Urinary bladder (tissue), 4 donors: ENCODE results near the gene CAGE1. TPM values are rescaled to one million over a fixed set of nuclear protein-coding genes. Genes with fewer than 3 reads are reported as not detected.
"Not testable (repeated sequence)": the region's sequence is repeated elsewhere in the genome, so short reads cannot be mapped to it uniquely, and the experiment has no call there.

Source experiments
- DNase-seq: peaks from one replicate; pipeline ENCODE4 v3.0.0-alpha.2; 2015; ENCODE audit errors: extremely low spot score
- H3K27ac ChIP-seq: one replicate; pipeline ENCODE4 v1.5.1; 2013; ENCODE audit warnings: low read depth, mild to moderate bottlenecking, moderate library complexity
- H3K36me3 ChIP-seq: one replicate; pipeline ENCODE4 v1.6.1; 2013; ENCODE audit warnings: mild to moderate bottlenecking, moderate library complexity; ENCODE audit not compliant: insufficient read depth
- H3K4me1 ChIP-seq: one replicate; pipeline ENCODE4 v1.6.1; 2013; ENCODE audit warnings: mild to moderate bottlenecking, moderate library complexity; ENCODE audit not compliant: insufficient read depth
- H3K4me3 ChIP-seq: one replicate; pipeline ENCODE4 v1.5.1; 2013; ENCODE audit warnings: low read depth, low read length
- WGBS: extraction: QIAGEN DNeasy Blood & Tissue Kit; methylation state at CpG from one replicate; pipeline ENCODE4 v1.1.7; 2013; 5-methylcytosine and 5-hydroxymethylcytosine counted together
- polyA plus RNA-seq: library from polyadenylated mRNA; stranded (reverse); fragments of 200-250 nt; gene quantifications from one replicate; pipeline ENCODE4 v1.2.3, GENCODE V29; 2013
- total RNA-seq: library from RNA; depleted of rRNA; stranded (reverse); fragments of >200 nt; gene quantifications from one replicate; pipeline ENCODE4 v1.2.3, GENCODE V29; 2014
- donor health status: healthy with polysubstance abuse.
- donor health status: healthy.

Gene CAGE1
- total and polyA plus RNA-seq, 2 donors = not detected

DNA sequence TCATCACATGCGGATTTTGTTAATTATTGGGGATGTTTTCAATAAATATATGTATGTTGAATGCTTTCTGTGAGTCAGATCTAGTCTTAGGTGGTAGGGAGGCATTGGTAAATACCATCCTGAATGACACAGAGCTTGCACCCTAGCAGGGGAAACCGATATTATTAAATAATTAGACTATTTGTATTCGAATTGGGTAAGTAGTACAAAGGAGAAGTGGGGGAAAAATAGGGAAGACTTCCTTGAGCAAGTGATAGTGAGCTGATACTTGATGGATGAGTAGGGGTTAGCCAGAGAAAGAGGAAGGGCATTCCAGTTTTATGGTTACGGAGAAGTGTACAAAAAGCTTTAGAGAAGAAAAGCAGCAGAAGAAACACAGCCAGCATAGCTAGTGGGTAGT is 1.6 kb upstream of the CAGE1 start:
- Histone ChIP-seq H3K4me1 (peaks cover 2% of the 10 kb centered on the region), H3K36me3 (peaks cover 2% of the 10 kb centered on the region), H3K27ac (no peak overlapping the region), H3K4me3 (no peak overlapping the region)
- 88% methylated on average over 4 of the region's 4 CpGs for WGBS
- no peak for DNase-seq

DNA sequence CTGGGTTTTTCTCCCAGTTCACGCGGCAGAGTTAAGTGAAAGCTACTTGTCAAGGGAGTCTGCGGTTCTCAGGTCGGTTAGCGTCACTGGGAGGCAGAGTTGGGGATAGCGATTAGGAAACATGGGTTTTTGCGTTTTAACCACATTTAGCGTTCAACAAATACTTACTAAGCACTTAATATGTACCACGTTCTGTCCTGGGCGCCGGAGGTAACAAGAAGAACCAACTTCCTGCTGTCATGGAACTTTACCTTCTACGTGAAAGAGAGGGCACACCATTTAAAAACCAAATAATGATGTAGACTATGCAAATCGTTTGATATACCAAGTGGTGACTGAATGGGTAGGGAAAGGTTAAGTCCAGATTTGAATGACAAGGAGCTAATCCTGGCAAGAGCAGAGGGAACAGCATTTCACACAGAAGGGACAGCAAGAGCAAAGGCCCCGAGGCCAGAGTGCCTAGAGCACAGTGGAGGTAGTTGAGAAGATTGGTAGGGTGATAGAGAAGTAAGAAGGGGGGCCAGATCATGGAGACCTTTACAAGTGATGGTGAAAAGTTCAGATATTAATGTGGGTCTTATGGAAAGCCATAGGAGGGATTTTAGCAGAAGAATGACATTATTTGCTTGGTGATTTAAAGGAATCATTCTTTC is 810 bp upstream of the CAGE1 start:
- H3K36me3 ChIP-seq = peaks cover 2% of the 10 kb centered on the region

DNA sequence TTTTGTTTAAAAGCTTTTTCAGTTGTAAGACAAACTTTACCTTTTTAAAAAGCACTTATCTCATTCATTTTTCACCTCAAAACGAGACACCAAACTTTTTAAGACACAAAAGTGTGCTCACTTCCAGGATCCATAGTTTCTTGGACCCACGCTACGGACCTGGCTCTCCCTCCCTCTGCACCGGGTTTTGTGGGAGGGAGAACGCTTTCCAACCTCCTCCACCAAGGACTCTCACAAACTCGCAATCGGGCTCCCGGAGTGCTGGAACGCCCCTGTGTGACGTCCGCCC is 436 bp downstream of the CAGE1 start:
- 0% methylated on average over 11 of the region's 11 CpGs for WGBS
- DNase-seq = peak; percentile 5

More for the DNA sequence above, 810 bp upstream of the CAGE1 start:
- peak; percentile 5 for DNase-seq
- H3K4me3 ChIP-seq = peak overlapping the region; percentile 65
- 3% methylated on average over 14 of the region's 14 CpGs for WGBS
- peaks cover 2% of the 10 kb centered on the region for H3K4me1 ChIP-seq
- no peak overlapping the region for H3K27ac ChIP-seq

DNA sequence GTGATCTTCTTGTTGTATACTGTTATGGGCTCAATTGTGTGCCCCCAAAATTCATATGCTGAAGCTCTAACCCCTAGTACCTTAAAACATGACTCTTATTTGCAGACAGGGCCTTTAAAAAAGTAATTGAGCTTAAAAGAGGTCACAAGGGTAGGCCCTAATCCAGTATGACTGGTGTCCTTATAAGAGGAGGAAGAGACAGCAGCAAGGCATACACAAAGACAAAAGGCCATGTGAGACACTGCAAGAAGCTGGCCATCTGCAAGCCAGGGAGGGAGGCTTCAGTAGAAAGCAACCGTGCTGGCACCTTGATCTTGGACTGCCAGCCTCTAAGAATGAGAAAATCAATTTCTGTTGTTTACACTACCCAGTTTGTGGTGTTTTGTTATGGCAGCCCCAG is 8.4 kb downstream of the CAGE1 start:
- H3K27ac ChIP-seq = no peak overlapping the region
- H3K4me3 ChIP-seq = no peak overlapping the region
- 67% methylated on average over 1 of the region's 1 CpG for WGBS
- H3K36me3 ChIP-seq = no peaks in the 10 kb centered on the region
- DNase-seq = no peak
- no peaks in the 10 kb centered on the region for H3K4me1 ChIP-seq

More for the DNA sequence above, 436 bp downstream of the CAGE1 start:
- H3K36me3 ChIP-seq = no peaks in the 10 kb centered on the region
- peak overlapping the region; percentile 88 for H3K27ac ChIP-seq
- peaks cover 2% of the 10 kb centered on the region for H3K4me1 ChIP-seq
- H3K4me3 ChIP-seq = peak overlapping the region; percentile 65

DNA sequence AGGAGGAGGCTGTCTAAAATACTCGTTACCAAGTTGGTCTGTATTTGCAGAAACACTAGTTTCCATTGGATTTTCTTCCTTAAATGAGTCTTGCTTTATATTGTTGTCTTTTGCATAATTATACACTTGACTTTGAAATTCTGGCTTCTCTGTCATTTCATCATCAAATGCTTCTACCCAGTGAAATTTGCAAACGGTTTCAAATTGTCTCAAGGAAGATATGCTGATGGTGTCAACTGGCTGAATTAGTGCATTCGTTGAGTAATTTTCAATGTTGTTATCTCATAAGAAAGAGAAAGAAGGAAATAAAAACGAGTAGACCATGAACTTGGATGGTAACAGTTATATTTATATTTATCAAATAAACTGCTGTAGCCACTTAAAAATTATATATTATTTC is 10.8 kb downstream of the CAGE1 start:
- Histone ChIP-seq H3K4me3 (no peak overlapping the region), H3K36me3 (no peaks in the 10 kb centered on the region), H3K4me1 (no peaks in the 10 kb centered on the region), H3K27ac (no peak overlapping the region)
- 52% methylated on average over 4 of the region's 4 CpGs for WGBS
- no peak for DNase-seq

DNA sequence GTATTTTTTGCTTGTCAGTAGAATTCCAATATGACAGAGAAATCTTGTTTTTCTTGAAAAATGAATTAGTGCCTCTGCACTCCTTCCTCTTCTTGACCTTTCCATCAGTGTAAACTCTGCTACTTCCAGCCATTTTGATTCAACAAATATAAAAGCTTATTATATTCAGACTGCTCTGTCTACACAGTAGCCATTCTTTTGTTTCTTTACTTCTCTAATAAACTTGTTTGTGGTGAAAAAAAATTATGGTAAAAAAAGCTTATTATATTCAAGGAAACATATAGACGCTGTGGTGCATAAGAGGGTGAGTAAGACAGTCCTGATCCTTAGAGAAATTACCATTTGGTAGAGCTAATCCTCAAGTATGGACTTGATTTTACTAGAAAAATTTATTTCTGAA is 11.6 kb downstream of the CAGE1 start:
- H3K4me3 ChIP-seq = no peak overlapping the region
- 87% methylated on average over 1 of the region's 1 CpG for WGBS
- H3K27ac ChIP-seq = no peak overlapping the region
- H3K4me1 ChIP-seq = no peaks in the 10 kb centered on the region
- DNase-seq = no peak
- H3K36me3 ChIP-seq = no peaks in the 10 kb centered on the region

DNA sequence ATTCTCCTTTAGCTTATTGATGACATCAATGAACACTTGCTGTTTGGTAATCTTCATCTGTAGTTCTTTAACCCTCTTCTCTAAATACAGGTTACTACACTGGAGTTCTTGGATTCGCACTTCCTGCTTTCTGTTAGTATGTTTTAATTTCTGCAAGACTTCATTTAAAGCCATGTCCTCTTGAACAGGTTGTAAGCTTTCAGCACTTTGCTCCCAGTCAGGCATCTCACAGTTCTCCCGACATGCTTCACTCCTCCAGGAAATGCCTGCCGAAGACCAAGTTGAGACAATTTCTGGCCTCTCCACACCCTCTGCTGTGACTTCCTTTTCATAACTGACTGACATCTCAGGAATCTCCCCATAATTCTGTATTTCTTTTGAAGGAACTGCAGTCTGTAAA is 15.8 kb downstream of the CAGE1 start:
- 45% methylated on average over 3 of the region's 3 CpGs for WGBS
- Histone ChIP-seq H3K36me3 (no peaks in the 10 kb centered on the region), H3K4me3 (no peak overlapping the region), H3K4me1 (no peaks in the 10 kb centered on the region), H3K27ac (no peak overlapping the region)
- no peak for DNase-seq

DNA sequence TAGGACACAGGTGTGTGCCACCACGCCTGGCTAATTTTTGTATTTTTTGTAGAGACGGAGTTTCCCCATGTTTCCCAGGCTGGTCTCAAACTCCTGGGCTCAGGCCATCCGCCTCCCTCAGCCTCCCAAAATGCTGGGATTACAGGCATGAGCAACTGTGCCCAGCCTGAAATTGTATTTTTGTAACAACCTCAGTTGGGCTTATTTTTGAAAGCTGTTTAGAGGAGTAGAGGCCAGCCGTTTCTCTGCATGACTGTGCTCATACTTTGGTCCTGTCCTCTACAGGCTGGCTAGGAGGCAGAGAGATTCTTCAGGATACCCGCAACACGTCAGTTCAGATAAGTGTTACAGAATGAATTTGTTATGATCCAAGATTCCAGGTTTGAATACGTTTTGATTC is 22.1 kb downstream of the CAGE1 start:
- no peak for DNase-seq
- Histone ChIP-seq H3K4me1 (no peaks in the 10 kb centered on the region), H3K4me3 (no peak overlapping the region), H3K36me3 (no peaks in the 10 kb centered on the region), H3K27ac (no peak overlapping the region)
- 71% methylated on average over 7 of the region's 7 CpGs for WGBS

DNA sequence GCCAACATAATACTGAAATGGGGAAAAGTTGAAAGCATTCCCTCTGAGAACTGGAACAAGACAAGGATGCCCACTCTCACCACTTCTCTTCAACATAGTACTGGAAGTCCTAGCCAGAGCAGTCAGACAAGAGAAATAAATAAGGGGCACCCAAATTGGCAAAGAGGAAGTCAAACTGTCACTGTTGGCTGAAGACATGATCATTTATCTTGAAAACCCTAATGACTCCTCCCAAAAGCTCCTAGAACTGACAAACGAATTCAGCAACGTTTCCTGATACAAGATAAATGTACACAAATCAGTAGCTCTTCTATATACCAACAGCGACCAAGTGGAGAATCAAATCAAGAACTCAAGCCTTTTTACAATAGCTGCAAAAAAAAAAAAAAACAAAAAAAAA is 37.6 kb downstream of the CAGE1 start:
- not testable (repeated sequence) for H3K4me3 ChIP-seq

DNA sequence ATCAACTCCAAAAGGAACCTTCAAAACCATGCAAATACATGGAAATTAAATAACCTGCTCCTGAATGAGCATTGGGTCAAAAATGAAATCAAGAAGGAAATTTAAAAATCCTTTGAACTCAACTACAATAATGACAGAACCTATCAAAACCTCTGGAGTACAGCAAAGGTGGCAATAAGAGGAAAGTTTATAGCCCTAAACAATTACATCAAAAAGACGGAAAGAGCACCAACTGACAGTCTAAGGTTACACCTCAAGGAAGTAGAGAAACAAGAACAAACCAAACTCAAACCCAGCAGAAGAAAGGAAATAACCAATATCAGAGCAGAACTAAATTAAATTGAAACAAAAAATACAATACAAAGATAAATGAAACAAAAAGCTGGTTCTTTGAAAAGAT is 39.0 kb downstream of the CAGE1 start:
- H3K4me1 ChIP-seq, H3K4me3 ChIP-seq, DNase-seq, H3K36me3 ChIP-seq, H3K27ac ChIP-seq: not testable (repeated sequence)
- WGBS = 54% methylated on average over 1 of the region's 1 CpG

More for the DNA sequence above, 37.6 kb downstream of the CAGE1 start:
- 70% methylated on average over 3 of the region's 3 CpGs for WGBS
- H3K36me3 ChIP-seq, DNase-seq, H3K4me1 ChIP-seq, H3K27ac ChIP-seq: not testable (repeated sequence)

DNA sequence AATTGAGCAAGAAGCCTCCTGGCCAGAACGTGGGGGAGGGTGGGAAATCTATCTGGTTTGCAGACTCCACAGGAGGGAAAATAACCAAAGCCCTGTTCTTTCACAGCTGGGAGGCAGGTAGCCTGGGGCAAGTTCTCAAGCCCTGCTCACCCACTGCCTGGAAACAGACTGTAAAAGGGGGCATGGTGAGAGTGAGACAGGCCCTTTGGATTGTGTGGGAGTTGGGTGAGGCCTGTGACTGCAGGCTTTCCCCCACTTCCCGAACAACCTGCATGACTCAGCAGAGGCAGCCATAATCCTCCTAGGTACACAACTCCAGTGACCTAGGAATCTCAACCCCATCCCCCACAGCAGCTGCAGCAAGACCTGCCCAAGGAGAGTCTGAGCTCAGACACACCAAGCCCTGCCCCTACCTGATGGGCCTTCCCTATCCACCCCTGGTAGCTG is 42.0 kb downstream of the CAGE1 start:
- H3K27ac ChIP-seq, H3K36me3 ChIP-seq, H3K4me3 ChIP-seq, H3K4me1 ChIP-seq, DNase-seq: not testable (repeated sequence)
- 62% methylated on average over 2 of the region's 2 CpGs for WGBS

DNA sequence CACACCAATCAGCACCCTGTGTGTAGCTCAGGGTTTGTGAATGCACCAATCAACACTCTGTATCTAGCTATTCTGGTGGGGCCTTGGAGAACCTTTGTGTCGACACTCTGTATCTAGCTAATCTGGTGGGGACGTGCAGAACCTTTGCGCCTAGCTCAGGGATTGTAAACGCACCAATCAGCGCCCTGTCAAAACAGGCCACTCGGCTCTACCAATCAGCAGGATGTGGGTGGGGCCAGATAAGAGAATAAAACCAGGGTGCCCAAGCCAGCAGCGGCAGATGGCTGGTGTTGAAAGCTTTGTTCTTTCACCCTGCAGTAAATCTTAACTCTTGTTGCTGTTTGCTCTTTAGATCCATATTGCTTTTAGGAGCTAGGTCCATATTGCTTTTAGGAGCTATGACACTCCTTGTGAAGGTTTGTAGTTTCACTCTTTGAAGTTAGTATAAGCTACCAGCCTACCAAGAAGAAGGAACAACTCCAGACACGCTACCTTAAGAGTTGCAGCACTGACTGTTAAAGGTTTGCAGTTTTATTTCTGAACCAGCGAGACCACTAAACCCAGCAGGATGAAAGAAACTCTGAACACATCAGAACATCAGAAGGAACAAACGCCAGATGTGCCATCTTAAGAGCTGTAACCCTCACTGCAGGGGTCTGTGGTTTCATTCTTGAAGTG is 44.6 kb downstream of the CAGE1 start:
- DNase-seq, H3K4me1 ChIP-seq, H3K4me3 ChIP-seq, H3K36me3 ChIP-seq, H3K27ac ChIP-seq: not testable (repeated sequence)
- WGBS = 72% methylated on average over 10 of the region's 10 CpGs

DNA sequence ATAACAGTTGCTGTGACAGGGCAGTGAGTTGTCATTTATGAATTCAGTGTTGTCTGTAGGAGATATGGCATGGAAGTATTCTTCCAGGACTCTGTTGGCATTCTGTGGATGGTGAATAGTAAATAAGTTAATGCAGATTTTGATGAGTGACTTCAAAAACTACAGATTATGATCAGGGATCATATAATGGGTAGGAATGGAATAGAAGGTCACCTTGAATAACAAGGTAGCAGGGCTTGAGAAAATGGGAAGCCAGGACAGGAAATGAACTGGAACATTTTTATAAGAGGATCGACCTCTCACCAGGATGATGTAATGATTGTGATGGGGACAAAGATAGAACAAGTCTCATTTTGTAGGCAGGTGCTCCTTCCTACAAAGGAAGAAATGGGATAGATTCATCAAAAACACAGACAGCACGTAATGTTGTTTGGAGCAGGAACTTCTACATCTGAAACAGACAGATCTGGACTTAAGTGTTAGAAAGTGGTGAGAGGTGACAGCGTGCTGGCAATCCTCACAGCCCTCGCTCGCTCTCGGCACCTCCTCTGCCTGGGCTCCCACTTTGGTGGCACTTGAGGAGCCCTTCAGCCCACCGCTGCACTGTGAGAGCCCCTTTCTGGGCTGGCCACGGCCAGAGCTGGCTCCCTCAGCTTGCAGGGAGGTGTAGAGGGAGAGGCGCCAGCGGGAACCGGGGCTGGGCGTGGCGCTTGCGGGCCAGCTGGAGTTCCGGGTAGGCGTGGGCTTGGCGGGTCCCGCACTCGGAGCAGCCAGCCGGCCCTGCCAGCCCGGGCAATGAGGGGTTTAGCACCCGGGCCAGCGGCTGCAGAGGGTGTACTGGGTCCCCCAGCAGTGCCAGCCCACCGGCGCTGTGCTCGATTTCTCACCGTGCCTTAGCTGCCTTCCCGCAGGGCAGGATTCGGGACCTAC is 45.7 kb downstream of the CAGE1 start:
- no peaks in the 10 kb centered on the region for H3K4me1 ChIP-seq
- 90% methylated on average over 29 of the region's 29 CpGs for WGBS
- H3K4me3 ChIP-seq = no peak overlapping the region
- no peak overlapping the region for H3K27ac ChIP-seq
- H3K36me3 ChIP-seq = no peaks in the 10 kb centered on the region
- no peak for DNase-seq
